ENCODE results near the gene MRPL40. TPM values are rescaled to one million over a fixed set of nuclear protein-coding genes. Genes with fewer than 3 reads are reported as not detected.

MRPL40 gene
- total and polyA plus RNA-seq, 2 donors (not counting 1 experiment from before 2014, with no cell fraction given) = 12.5 to 21.9 TPM

DNA sequence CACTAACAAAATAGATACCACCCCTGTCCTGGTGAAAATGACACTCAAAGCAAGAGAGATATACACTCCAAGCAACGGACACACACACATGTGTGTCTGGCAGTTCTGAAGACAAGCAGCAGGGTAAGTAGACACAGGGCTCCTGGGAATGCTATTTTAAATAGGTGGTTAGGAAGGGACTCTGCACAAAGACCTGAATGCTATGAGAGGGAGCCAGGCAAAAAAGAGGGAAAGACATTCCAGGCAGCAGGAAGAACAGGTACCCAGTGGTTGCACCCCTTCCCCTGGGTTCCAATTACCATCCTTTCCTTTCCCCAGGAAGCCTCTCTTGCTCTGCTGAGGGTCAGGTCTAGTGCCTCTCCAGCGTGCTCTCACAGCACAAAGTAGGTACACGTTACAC, 43.7 kb downstream of the MRPL40 start:
- H3K27me3 Mint-ChIP-seq = no peaks in the 10 kb centered on the region
- Histone ChIP-seq H3K27ac (ENCODE audit: low read length in 2 of 2) (no peak overlapping the region), H3K36me3 (replicated peaks in 1 of 2; ENCODE audit: control extremely low read depth in 1 of 2, control insufficient read depth in 1 of 2, extremely low read depth in 1 of 2, insufficient read depth in 2 of 2, low read length in 1 of 2) (peaks cover 4 to 43% of the 10 kb centered on the region in 2 experiments), H3K4me3 (ENCODE audit: control extremely low read depth in 1 of 5, extremely low read depth in 1 of 5, insufficient read depth in 1 of 5, low read depth in 2 of 5, low read length in 4 of 5) (no peak overlapping the region), H3K9ac (ENCODE audit: low read length) (no peak overlapping the region), H4K20me1 (ENCODE audit: control insufficient read depth, insufficient read depth, low read length, poor library complexity, severe bottlenecking) (peaks cover 35% of the 10 kb centered on the region), H3K4me1 (ENCODE audit: control insufficient read depth in 2 of 2, insufficient read depth in 2 of 2, low read length in 2 of 2) (peaks cover 16 to 20% of the 10 kb centered on the region in 2 donors), H3K4me2 (replicated peaks; ENCODE audit: low read depth, low read length, poor library complexity, severe bottlenecking) (no peak overlapping the region), H3K79me2 (ENCODE audit: control insufficient read depth, insufficient read depth, low read length) (peaks cover 67% of the 10 kb centered on the region), H3K27me3 (replicated peaks in 1 of 4; ENCODE audit: control extremely low read depth in 1 of 4, control insufficient read depth in 3 of 4, insufficient read depth in 4 of 4, low read length in 3 of 4) (no peaks in the 10 kb centered on the region), H3K9me3 (ENCODE audit: control extremely low read depth in 1 of 3, control insufficient read depth in 2 of 3, insufficient read depth in 1 of 3, low read length in 2 of 3) (no peaks in the 10 kb centered on the region), H2AFZ (ENCODE audit: insufficient read depth, low read depth, low read length, poor library complexity, severe bottlenecking) (no peak overlapping the region)
- no peak for DNase-seq
- H3K27ac Mint-ChIP-seq = no peak overlapping the region
- peaks cover 23% of the 10 kb centered on the region for H3K4me1 Mint-ChIP-seq
- CTCF ChIA-PET = interaction anchor here (2.7 kb wide), 1 partner anchor 332 kb away, joined by 17 read pairs; the partner anchor contains the start of gene ESS2
- H3K9me3 Mint-ChIP-seq (ENCODE audit: insufficient read depth) = no peaks in the 10 kb centered on the region
- H3K4me3 Mint-ChIP-seq = no peak overlapping the region
- TF ChIP-seq, protein P1, sequence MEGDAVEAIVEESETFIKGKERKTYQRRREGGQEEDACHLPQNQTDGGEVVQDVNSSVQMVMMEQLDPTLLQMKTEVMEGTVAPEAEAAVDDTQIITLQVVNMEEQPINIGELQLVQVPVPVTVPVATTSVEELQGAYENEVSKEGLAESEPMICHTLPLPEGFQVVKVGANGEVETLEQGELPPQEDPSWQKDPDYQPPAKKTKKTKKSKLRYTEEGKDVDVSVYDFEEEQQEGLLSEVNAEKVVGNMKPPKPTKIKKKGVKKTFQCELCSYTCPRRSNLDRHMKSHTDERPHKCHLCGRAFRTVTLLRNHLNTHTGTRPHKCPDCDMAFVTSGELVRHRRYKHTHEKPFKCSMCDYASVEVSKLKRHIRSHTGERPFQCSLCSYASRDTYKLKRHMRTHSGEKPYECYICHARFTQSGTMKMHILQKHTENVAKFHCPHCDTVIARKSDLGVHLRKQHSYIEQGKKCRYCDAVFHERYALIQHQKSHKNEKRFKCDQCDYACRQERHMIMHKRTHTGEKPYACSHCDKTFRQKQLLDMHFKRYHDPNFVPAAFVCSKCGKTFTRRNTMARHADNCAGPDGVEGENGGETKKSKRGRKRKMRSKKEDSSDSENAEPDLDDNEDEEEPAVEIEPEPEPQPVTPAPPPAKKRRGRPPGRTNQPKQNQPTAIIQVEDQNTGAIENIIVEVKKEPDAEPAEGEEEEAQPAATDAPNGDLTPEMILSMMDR (IDR thresholded peaks at IDR 0.05) = no peak
- TF ChIP-seq EZH2 (IDR thresholded peaks at IDR 0.05; ENCODE audit: borderline replicate concordance, insufficient read depth, low read depth, low read length, poor library complexity, severe bottlenecking) = no peak
- intact Hi-C loops (cut with micrococcal nuclease) = no loop called here
- POLR2A ChIA-PET = no interaction called here
- no peak for ATAC-seq (ENCODE audit: low read depth)
- 100% methylated on average over 1 of the region's 3 CpGs for WGBS (ENCODE audit: insufficient coverage)

DNA sequence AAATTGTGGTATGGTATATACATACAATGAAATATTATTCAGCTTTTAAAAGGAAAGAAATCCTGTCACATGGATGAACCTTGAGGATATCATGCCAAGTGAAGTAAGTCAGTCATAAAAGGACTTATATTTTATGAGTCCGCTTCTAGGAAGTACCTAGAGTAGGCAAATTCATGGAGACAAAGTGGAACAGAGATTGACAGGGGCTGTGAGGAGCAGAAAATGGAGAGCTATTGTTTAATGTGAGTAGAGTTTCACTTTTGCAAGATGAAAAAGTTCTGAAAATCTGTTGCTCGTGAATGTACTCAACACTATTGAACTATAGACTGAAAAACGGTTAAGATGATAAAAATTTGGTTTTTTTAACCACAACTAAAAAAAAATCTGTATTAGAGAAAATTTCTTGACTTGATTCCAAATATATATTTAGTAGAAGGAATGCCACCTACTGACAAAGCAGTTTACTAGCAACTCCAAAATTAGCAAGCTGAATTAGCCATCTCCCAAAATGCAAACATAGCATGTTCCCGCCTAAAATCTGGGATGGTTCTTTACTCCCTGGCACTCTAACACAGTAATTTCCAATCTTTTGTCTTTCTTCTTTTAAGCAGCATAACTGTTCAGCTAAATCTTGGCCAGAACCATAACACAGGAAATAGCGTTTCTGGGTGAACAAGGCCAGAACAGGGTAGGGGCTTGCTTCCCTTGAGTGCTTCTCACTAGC, 45.1 kb downstream of the MRPL40 start:
- POLR2A ChIA-PET = interaction anchor here (0.7 to 1.2 kb wide), 2 partner anchors 45 to 333 kb away, joined by 3 to 6 read pairs; partner anchors contain the start of gene MRPL40

More for the DNA sequence above, 45.1 kb downstream of the MRPL40 start:
- Mint-ChIP-seq H3K4me3 (peak overlapping the region; percentile 98), H3K9me3 (ENCODE audit: insufficient read depth) (no peaks in the 10 kb centered on the region), H3K27ac (peak overlapping the region; percentile 67), H3K4me1 (peaks cover 23% of the 10 kb centered on the region), H3K27me3 (no peaks in the 10 kb centered on the region)
- no peak for ATAC-seq (ENCODE audit: low read depth)
- 32% methylated on average over 3 of the region's 5 CpGs for WGBS (ENCODE audit: insufficient coverage)
- Histone ChIP-seq H4K20me1 (ENCODE audit: control insufficient read depth, insufficient read depth, low read length, poor library complexity, severe bottlenecking) (peaks cover 34% of the 10 kb centered on the region), H3K9ac (ENCODE audit: low read length) (peak overlapping the region; percentile 98), H3K36me3 (replicated peaks in 1 of 2; ENCODE audit: control extremely low read depth in 1 of 2, control insufficient read depth in 1 of 2, extremely low read depth in 1 of 2, insufficient read depth in 2 of 2, low read length in 1 of 2) (peaks cover 4 to 28% of the 10 kb centered on the region in 2 experiments), H3K9me3 (ENCODE audit: control extremely low read depth in 1 of 3, control insufficient read depth in 2 of 3, insufficient read depth in 1 of 3, low read length in 2 of 3) (no peaks in the 10 kb centered on the region), H3K27ac (ENCODE audit: low read length in 2 of 2) (no peak overlapping the region), H3K4me2 (replicated peaks; ENCODE audit: low read depth, low read length, poor library complexity, severe bottlenecking) (peak overlapping the region; percentile 92), H2AFZ (ENCODE audit: insufficient read depth, low read depth, low read length, poor library complexity, severe bottlenecking) (no peak overlapping the region), H3K4me3 (ENCODE audit: control extremely low read depth in 1 of 5, extremely low read depth in 1 of 5, insufficient read depth in 1 of 5, low read depth in 2 of 5, low read length in 4 of 5) (peak overlapping the region in 4 of 5 experiments; percentile 66 to 83 (median 80)), H3K4me1 (ENCODE audit: control insufficient read depth in 2 of 2, insufficient read depth in 2 of 2, low read length in 2 of 2) (peaks cover 16 to 20% of the 10 kb centered on the region in 2 donors), H3K79me2 (ENCODE audit: control insufficient read depth, insufficient read depth, low read length) (peaks cover 60% of the 10 kb centered on the region), H3K27me3 (replicated peaks in 1 of 4; ENCODE audit: control extremely low read depth in 1 of 4, control insufficient read depth in 3 of 4, insufficient read depth in 4 of 4, low read length in 3 of 4) (no peaks in the 10 kb centered on the region)
- TF ChIP-seq, protein P1 (IDR thresholded peaks at IDR 0.05) = peak; percentile 41
- no peak for TF ChIP-seq EZH2 (IDR thresholded peaks at IDR 0.05; ENCODE audit: borderline replicate concordance, insufficient read depth, low read depth, low read length, poor library complexity, severe bottlenecking)
- peak; percentile 32 for DNase-seq
- CTCF ChIA-PET = interaction anchor here (0.6 to 5.5 kb wide), 17 partner anchors 15 to 369 kb away, joined by 3 to 29 read pairs (median 3); partner anchors contain the start of genes C22orf39, CLTCL1, ESS2 and HIRA
- intact Hi-C loops (cut with micrococcal nuclease) = loop anchor here (2.0 kb wide), 1 partner anchor 145 kb away; no protein-coding TSS in a partner anchor
